ENCODE measurements around the gene SDHAF3.

DNA sequence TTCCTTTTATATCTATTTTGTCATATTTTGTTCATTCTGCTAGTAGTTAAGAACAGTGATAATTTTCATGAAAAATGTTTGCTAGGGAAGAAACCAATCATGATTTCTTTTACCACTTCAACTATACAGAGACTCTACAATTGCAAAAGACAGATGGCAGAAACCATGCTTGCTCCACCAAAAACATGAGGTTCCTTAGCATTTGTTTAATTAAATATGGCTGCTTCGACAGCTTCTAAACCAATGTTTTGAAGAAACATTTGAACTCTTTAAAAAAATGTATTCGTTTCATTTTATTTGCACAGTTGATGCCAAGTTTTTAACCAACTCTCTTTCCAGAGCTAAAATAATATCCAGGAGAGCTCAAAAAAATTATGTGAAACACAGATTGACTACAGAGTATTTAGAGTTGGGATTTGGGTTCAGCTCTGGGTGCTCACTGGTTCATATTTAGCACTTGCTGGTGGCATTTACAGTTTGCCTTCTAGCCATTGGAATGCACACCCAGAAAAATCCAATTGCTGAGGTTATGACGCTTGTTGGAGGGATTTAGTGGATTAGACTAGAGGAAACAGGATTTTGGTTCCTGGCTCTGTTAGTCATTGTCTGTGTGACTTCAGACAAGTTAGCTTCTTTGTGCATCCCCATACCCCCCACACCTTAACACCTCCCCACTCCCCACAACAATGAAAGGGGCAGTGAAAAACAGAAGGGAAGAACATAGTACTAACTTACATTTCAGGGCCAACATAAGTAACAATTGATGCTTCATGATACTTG is 35.8 kb upstream of the SDHAF3 start:
- TF ChIP-seq POLR2AphosphoS5 (IDR thresholded peaks at IDR 0.05): no peak
- TF ChIP-seq TAF1 (IDR thresholded peaks at IDR 0.05; ENCODE audit: low read depth): no peak
- TF ChIP-seq, protein P1, sequence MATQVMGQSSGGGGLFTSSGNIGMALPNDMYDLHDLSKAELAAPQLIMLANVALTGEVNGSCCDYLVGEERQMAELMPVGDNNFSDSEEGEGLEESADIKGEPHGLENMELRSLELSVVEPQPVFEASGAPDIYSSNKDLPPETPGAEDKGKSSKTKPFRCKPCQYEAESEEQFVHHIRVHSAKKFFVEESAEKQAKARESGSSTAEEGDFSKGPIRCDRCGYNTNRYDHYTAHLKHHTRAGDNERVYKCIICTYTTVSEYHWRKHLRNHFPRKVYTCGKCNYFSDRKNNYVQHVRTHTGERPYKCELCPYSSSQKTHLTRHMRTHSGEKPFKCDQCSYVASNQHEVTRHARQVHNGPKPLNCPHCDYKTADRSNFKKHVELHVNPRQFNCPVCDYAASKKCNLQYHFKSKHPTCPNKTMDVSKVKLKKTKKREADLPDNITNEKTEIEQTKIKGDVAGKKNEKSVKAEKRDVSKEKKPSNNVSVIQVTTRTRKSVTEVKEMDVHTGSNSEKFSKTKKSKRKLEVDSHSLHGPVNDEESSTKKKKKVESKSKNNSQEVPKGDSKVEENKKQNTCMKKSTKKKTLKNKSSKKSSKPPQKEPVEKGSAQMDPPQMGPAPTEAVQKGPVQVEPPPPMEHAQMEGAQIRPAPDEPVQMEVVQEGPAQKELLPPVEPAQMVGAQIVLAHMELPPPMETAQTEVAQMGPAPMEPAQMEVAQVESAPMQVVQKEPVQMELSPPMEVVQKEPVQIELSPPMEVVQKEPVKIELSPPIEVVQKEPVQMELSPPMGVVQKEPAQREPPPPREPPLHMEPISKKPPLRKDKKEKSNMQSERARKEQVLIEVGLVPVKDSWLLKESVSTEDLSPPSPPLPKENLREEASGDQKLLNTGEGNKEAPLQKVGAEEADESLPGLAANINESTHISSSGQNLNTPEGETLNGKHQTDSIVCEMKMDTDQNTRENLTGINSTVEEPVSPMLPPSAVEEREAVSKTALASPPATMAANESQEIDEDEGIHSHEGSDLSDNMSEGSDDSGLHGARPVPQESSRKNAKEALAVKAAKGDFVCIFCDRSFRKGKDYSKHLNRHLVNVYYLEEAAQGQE (IDR thresholded peaks at IDR 0.05; ENCODE audit: borderline replicate concordance): no peak
- TF ChIP-seq, protein P2, sequence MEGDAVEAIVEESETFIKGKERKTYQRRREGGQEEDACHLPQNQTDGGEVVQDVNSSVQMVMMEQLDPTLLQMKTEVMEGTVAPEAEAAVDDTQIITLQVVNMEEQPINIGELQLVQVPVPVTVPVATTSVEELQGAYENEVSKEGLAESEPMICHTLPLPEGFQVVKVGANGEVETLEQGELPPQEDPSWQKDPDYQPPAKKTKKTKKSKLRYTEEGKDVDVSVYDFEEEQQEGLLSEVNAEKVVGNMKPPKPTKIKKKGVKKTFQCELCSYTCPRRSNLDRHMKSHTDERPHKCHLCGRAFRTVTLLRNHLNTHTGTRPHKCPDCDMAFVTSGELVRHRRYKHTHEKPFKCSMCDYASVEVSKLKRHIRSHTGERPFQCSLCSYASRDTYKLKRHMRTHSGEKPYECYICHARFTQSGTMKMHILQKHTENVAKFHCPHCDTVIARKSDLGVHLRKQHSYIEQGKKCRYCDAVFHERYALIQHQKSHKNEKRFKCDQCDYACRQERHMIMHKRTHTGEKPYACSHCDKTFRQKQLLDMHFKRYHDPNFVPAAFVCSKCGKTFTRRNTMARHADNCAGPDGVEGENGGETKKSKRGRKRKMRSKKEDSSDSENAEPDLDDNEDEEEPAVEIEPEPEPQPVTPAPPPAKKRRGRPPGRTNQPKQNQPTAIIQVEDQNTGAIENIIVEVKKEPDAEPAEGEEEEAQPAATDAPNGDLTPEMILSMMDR (IDR thresholded peaks at IDR 0.05; ENCODE audit: poor library complexity, severe bottlenecking): no peak
- TF ChIP-seq EP300 (conservative IDR thresholded peaks at IDR 0.05; ENCODE audit: poor library complexity, severe bottlenecking): no peak
- TF ChIP-seq SMC3 (conservative IDR thresholded peaks at IDR 0.05; ENCODE audit: poor library complexity): no peak
